Prostate gland (tissue), 2 donors: ENCODE results near the gene TBCC.

Source experiments
- POLR2A ChIP-seq: fragments of 450-650 bp; IDR thresholded peaks from one replicate; pipeline ENCODE4 v1.6.1; 2016; ENCODE audit warnings: antibody characterized with exemption, mild to moderate bottlenecking
- TF ChIP-seq, protein P1 (sequence below), 4 experiments: fragments of 200-600 bp in 2 of 4; fragments of 450-650 bp in 2 of 4; sonication (generic) in 2 of 4; IDR thresholded peaks; 1 replicate in 3 of 4; 2 replicates in 1 of 4; pipeline ENCODE4 v1.5.1; 2016 to 2019; ENCODE audit warnings: antibody characterized with exemption in 4 of 4, mild to moderate bottlenecking in 2 of 4, moderate library complexity in 2 of 4

DNA sequence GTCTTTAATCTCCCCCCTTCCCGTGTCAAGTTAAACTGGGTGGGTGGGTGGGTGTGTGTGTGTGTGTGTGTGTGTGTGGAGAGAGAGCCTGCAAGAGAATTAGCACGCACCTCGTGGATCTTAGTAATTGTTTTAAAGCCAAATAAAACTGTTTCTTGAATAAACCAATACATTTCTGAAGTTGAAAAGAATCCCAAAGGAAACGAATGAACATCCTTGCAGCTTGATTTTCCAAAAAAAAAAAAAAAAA lies 35.6 kb upstream of the TBCC start:
- TF ChIP-seq, protein P1, sequence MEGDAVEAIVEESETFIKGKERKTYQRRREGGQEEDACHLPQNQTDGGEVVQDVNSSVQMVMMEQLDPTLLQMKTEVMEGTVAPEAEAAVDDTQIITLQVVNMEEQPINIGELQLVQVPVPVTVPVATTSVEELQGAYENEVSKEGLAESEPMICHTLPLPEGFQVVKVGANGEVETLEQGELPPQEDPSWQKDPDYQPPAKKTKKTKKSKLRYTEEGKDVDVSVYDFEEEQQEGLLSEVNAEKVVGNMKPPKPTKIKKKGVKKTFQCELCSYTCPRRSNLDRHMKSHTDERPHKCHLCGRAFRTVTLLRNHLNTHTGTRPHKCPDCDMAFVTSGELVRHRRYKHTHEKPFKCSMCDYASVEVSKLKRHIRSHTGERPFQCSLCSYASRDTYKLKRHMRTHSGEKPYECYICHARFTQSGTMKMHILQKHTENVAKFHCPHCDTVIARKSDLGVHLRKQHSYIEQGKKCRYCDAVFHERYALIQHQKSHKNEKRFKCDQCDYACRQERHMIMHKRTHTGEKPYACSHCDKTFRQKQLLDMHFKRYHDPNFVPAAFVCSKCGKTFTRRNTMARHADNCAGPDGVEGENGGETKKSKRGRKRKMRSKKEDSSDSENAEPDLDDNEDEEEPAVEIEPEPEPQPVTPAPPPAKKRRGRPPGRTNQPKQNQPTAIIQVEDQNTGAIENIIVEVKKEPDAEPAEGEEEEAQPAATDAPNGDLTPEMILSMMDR (IDR thresholded peaks at IDR 0.05): no peak
- TF ChIP-seq POLR2A: no peak
